HepG2 (cell line): Measurements from ENCODE around the gene EPN2. TPM values are rescaled to one million over a fixed set of nuclear protein-coding genes. Genes with fewer than 3 reads are reported as not detected.

Experiments used
- ATM ChIP-seq: fragments of 450-650 bp; IDR thresholded peaks from 2 replicates; pipeline ENCODE4 v1.7.1; 2017; ENCODE audit warnings: mild to moderate bottlenecking, borderline replicate concordance
- CENPX ChIP-seq: sonication (generic); formaldehyde crosslinking; IDR thresholded peaks from 2 replicates; pipeline ENCODE4 v1.9.0; 2021; ENCODE audit warnings: mild to moderate bottlenecking, missing genetic modification reagents, moderate library complexity
- GATAD2A ChIP-seq: IDR thresholded peaks from 2 replicates; pipeline ENCODE4 v1.6.1; 2016
- MYC ChIP-seq: sonication (generic); formaldehyde crosslinking; IDR thresholded peaks from 2 replicates; pipeline ENCODE4 v1.9.0; 2021; ENCODE audit warnings: missing genetic modification reagents, borderline replicate concordance
- PPARG ChIP-seq: conservative IDR thresholded peaks from 2 replicates; pipeline ENCODE4 v1.6.1; 2016; ENCODE audit warnings: missing biosample characterization, missing genetic modification reagents
- RAD21 ChIP-seq: fragments of 450-650 bp; formaldehyde crosslinking; IDR thresholded peaks from 2 replicates; pipeline ENCODE4 v1.5.0; 2020; ENCODE audit warnings: mild to moderate bottlenecking
- TBX3 ChIP-seq: fragments of 450-650 bp; IDR thresholded peaks from 2 replicates; pipeline ENCODE4 v1.6.1; 2017; ENCODE audit warnings: antibody characterized with exemption, mild to moderate bottlenecking, inconsistent platforms, borderline replicate concordance
- ZNF205 ChIP-seq: IDR thresholded peaks from 2 replicates; pipeline ENCODE4 v1.6.1; 2018; ENCODE audit warnings: missing biosample characterization, missing genetic modification reagents
- ZNF263 ChIP-seq: sonication (generic); formaldehyde crosslinking; IDR thresholded peaks from 2 replicates; pipeline ENCODE4 v1.4.0; 2020; ENCODE audit warnings: missing genetic modification reagents
- ZNF367 ChIP-seq: sonication (generic); formaldehyde crosslinking; IDR thresholded peaks from 2 replicates; pipeline ENCODE4 v1.4.0; 2020; ENCODE audit warnings: missing genetic modification reagents, borderline replicate concordance
- ZNF772 ChIP-seq: sonication (generic); formaldehyde crosslinking; IDR thresholded peaks from 2 replicates; pipeline ENCODE4 v1.5.0; 2020; ENCODE audit warnings: mild to moderate bottlenecking, missing genetic modification reagents
- ZNF839 ChIP-seq: sonication (generic); formaldehyde crosslinking; IDR thresholded peaks from 2 replicates; pipeline ENCODE4 v1.4.0; 2020; ENCODE audit warnings: missing genetic modification reagents, mild to moderate bottlenecking, borderline replicate concordance
- ZNF891 ChIP-seq: sonication (generic); formaldehyde crosslinking; IDR thresholded peaks from 2 replicates; pipeline ENCODE4 v1.5.0; 2020; ENCODE audit warnings: mild to moderate bottlenecking, missing genetic modification reagents
- polyA plus RNA-seq, 8 experiments: library from polyadenylated mRNA; depleted of rRNA in 3 of 8; stranded (reverse) in 7 of 8; unstranded in 1 of 8; fragments of >200 nt; fragmentation: Illumina TruSeq in 4 of 8; extraction: Trizol in 4 of 8; gene quantifications; 2 replicates each; pipeline versions ENCODE4 v1.2.1 to v1.2.3, GENCODE V29; 2011 to 2016; ENCODE audit warnings: low read depth in 4 of 8, missing spikeins in 1 of 8, mixed read lengths in 1 of 8; ENCODE audit not compliant: insufficient read depth in 1 of 8
- total RNA-seq, 5 experiments: library from RNA; depleted of rRNA; stranded (reverse); fragments of >200 nt; fragmentation: Illumina TruSeq; extraction: Trizol; gene quantifications; 2 replicates each; pipeline ENCODE4 v1.2.3, GENCODE V29; 2016; ENCODE audit warnings: low read depth in 1 of 5
- TF ChIP-seq, protein P1 (sequence below): sonication (generic); formaldehyde crosslinking; IDR thresholded peaks from 2 replicates; pipeline ENCODE4 v1.4.0; 2020; ENCODE audit warnings: mild to moderate bottlenecking, missing genetic modification reagents
- TF ChIP-seq, protein P2 (sequence below): sonication (generic); formaldehyde crosslinking; IDR thresholded peaks from 2 replicates; pipeline ENCODE4 v1.5.0; 2020; ENCODE audit warnings: mild to moderate bottlenecking, missing genetic modification reagents, borderline replicate concordance
- TF ChIP-seq, protein P3 (sequence below): sonication (generic); formaldehyde crosslinking; IDR thresholded peaks from 2 replicates; pipeline ENCODE4 v1.8.0; 2022; ENCODE audit warnings: mild to moderate bottlenecking, missing genetic modification reagents
- TF ChIP-seq, protein P4 (sequence below): sonication (generic); formaldehyde crosslinking; IDR thresholded peaks from 2 replicates; pipeline ENCODE4 v1.4.0; 2020; ENCODE audit warnings: missing genetic modification reagents
- TF ChIP-seq, protein P5 (sequence below): sonication (generic); formaldehyde crosslinking; IDR thresholded peaks from 2 replicates; pipeline ENCODE4 v1.4.0; 2020; ENCODE audit warnings: mild to moderate bottlenecking, missing genetic modification reagents

The EPN2 gene
- total and polyA plus RNA-seq, 2 of the 13 experiments (the other 11 are each of a cell fraction or from before 2014, with no cell fraction given), result 7.8 to 19.2 TPM

DNA sequence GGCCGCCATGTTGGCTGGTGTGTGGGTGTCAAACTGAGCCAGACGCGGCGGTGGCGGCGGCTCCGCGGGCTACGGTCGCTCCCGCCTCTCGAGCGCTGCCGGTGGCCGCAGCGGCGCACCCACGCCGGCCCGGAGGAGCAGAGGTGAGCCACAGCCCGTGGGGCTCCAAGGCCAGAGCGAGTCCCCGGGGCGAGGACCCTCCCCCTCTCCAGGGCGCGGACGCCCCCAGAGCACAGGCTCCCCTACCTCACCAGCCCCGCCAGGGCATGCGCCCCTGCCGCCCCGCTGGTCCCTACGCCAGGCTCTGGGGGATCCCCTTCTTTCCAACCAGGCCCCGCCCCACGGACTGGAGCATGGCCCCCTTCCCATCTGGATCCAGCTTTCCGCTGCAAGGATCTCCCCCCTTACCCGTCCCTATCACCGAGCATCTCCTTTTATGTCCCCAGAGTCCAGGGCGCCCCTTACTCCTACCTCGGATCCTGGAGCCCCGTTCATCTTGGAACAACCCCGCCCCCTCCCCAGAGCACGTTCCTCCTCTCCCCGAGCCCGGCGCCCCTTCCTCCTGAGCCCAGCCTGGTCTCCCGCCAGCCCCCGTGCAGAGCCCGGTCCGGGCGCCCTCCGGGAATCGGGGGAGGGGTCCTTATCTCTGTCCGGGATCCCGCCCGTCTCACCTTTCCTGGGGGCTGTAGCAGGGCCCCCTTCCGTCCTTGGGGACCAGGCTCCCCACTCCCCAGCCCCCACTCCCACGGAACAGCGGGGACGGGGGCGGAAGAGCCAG, 412 bp downstream of the EPN2 start (continued):
- TF ChIP-seq, protein P1, sequence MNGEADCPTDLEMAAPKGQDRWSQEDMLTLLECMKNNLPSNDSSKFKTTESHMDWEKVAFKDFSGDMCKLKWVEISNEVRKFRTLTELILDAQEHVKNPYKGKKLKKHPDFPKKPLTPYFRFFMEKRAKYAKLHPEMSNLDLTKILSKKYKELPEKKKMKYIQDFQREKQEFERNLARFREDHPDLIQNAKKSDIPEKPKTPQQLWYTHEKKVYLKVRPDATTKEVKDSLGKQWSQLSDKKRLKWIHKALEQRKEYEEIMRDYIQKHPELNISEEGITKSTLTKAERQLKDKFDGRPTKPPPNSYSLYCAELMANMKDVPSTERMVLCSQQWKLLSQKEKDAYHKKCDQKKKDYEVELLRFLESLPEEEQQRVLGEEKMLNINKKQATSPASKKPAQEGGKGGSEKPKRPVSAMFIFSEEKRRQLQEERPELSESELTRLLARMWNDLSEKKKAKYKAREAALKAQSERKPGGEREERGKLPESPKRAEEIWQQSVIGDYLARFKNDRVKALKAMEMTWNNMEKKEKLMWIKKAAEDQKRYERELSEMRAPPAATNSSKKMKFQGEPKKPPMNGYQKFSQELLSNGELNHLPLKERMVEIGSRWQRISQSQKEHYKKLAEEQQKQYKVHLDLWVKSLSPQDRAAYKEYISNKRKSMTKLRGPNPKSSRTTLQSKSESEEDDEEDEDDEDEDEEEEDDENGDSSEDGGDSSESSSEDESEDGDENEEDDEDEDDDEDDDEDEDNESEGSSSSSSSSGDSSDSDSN, result peak; percentile 31; the same call in 1 of the 2 replicates
- TF ChIP-seq, protein P2, sequence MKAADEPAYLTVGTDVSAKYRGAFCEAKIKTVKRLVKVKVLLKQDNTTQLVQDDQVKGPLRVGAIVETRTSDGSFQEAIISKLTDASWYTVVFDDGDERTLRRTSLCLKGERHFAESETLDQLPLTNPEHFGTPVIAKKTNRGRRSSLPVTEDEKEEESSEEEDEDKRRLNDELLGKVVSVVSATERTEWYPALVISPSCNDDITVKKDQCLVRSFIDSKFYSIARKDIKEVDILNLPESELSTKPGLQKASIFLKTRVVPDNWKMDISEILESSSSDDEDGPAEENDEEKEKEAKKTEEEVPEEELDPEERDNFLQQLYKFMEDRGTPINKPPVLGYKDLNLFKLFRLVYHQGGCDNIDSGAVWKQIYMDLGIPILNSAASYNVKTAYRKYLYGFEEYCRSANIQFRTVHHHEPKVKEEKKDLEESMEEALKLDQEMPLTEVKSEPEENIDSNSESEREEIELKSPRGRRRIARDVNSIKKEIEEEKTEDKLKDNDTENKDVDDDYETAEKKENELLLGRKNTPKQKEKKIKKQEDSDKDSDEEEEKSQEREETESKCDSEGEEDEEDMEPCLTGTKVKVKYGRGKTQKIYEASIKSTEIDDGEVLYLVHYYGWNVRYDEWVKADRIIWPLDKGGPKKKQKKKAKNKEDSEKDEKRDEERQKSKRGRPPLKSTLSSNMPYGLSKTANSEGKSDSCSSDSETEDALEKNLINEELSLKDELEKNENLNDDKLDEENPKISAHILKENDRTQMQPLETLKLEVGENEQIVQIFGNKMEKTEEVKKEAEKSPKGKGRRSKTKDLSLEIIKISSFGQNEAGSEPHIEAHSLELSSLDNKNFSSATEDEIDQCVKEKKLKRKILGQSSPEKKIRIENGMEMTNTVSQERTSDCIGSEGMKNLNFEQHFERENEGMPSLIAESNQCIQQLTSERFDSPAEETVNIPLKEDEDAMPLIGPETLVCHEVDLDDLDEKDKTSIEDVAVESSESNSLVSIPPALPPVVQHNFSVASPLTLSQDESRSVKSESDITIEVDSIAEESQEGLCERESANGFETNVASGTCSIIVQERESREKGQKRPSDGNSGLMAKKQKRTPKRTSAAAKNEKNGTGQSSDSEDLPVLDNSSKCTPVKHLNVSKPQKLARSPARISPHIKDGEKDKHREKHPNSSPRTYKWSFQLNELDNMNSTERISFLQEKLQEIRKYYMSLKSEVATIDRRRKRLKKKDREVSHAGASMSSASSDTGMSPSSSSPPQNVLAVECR, result peak; percentile 36; the same call in 1 of the 2 replicates
- TF ChIP-seq ZNF839 (CRISPR knock-in tag) (no peak), RAD21 (CRISPR knock-in tag) (0 out of 2 replicates have a peak, but pooled peaks have one; percentile 21), ZNF367 (no peak), ZNF205 (no peak), ZNF891 (CRISPR knock-in tag) (0 out of 2 replicates have a peak, but pooled peaks have one; percentile 24), ZNF772 (CRISPR knock-in tag) (0 out of 2 replicates have a peak, but pooled peaks have one; percentile 47), ZNF263 (CRISPR knock-in tag) (0 out of 2 replicates have a peak, but pooled peaks have one; percentile 14), PPARG (CRISPR knock-in tag) (no peak), GATAD2A (CRISPR knock-in tag) (0 out of 2 replicates have a peak, but pooled peaks have one; percentile 1), MYC (CRISPR knock-in tag) (peak; percentile 18; the same call in 1 of the 2 replicates), TBX3 (no peak), ATM (no peak), CENPX (no peak)
- TF ChIP-seq, protein P3, sequence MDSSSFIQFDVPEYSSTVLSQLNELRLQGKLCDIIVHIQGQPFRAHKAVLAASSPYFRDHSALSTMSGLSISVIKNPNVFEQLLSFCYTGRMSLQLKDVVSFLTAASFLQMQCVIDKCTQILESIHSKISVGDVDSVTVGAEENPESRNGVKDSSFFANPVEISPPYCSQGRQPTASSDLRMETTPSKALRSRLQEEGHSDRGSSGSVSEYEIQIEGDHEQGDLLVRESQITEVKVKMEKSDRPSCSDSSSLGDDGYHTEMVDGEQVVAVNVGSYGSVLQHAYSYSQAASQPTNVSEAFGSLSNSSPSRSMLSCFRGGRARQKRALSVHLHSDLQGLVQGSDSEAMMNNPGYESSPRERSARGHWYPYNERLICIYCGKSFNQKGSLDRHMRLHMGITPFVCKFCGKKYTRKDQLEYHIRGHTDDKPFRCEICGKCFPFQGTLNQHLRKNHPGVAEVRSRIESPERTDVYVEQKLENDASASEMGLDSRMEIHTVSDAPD, result no peak
- TF ChIP-seq, protein P4, sequence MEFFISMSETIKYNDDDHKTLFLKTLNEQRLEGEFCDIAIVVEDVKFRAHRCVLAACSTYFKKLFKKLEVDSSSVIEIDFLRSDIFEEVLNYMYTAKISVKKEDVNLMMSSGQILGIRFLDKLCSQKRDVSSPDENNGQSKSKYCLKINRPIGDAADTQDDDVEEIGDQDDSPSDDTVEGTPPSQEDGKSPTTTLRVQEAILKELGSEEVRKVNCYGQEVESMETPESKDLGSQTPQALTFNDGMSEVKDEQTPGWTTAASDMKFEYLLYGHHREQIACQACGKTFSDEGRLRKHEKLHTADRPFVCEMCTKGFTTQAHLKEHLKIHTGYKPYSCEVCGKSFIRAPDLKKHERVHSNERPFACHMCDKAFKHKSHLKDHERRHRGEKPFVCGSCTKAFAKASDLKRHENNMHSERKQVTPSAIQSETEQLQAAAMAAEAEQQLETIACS (CRISPR knock-in tag), result peak; percentile 84
- TF ChIP-seq, protein P5, sequence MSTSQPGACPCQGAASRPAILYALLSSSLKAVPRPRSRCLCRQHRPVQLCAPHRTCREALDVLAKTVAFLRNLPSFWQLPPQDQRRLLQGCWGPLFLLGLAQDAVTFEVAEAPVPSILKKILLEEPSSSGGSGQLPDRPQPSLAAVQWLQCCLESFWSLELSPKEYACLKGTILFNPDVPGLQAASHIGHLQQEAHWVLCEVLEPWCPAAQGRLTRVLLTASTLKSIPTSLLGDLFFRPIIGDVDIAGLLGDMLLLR (CRISPR knock-in tag), result 0 out of 2 replicates have a peak, but pooled peaks have one; percentile 44
